SK-N-SH (cell line): ENCODE measurements around the gene RGL1. TPM values are rescaled to one million over a fixed set of nuclear protein-coding genes. Genes with fewer than 3 reads are reported as not detected.

ENCODE experiments used
- CTCF ChIA-PET: fragments of 300-600, 350-600 bp; formaldehyde crosslinking; extraction: SDS; loops from one replicate; lab custom pipeline; 2021; lab: Yijun Ruan, JAX
- POLR2A ChIA-PET: fragments of 350-600 bp; sonication (Branson Sonifier 250); formaldehyde crosslinking; extraction: SDS; loops from one replicate; lab custom pipeline; 2020; ENCODE audit warnings: antibody characterized with exemption, inconsistent platforms; lab: Yijun Ruan, JAX
- DNase-seq: peaks from one replicate; pipeline ENCODE4 v3.0.0; 2012
- H2AFZ ChIP-seq: fragments of 200-600 bp; sonication (generic); 2 replicates; pipeline ENCODE4 v1.8.1; 2016; ENCODE audit warnings: antibody characterized with exemption, mild to moderate bottlenecking, low read depth
- H3F3A ChIP-seq: fragments of 200-600 bp; sonication (generic); replicated peaks from 2 replicates; pipeline ENCODE3; 2016; ENCODE audit warnings: antibody characterized with exemption, mild to moderate bottlenecking; ENCODE audit not compliant: insufficient read depth
- H3K27ac ChIP-seq, 2 experiments: fragments of 200-500 bp in 1 of 2; fragments of 200-600 bp in 1 of 2; sonication (Bioruptor generic) in 1 of 2; sonication (generic), shearing (Covaris generic) in 1 of 2; 2 replicates each; pipeline versions ENCODE4 v1.5.1 to v1.6.1; 2014 to 2016; ENCODE audit warnings: low read depth in 2 of 2, inconsistent platforms in 1 of 2, low read length in 1 of 2, mild to moderate bottlenecking in 1 of 2, mixed read lengths in 1 of 2
- H3K27me3 ChIP-seq: fragments of 200-600 bp; sonication (generic), shearing (Covaris generic); 2 replicates; pipeline ENCODE4 v1.6.1; 2016; ENCODE audit warnings: mixed run types; ENCODE audit not compliant: insufficient read depth
- H3K36me3 ChIP-seq, 2 experiments: fragments of 200-500 bp in 1 of 2; fragments of 200-600 bp in 1 of 2; sonication (Bioruptor generic) in 1 of 2; sonication (generic) in 1 of 2; replicated peaks in 1 of 2; 2 replicates each; pipeline versions ENCODE3 to v1.5.1; 2014 to 2016; ENCODE audit warnings: low read length in 1 of 2, mild to moderate bottlenecking in 1 of 2; ENCODE audit not compliant: insufficient read depth in 2 of 2, control insufficient read depth in 1 of 2
- H3K4me1 ChIP-seq, 2 experiments: fragments of 200-500 bp in 1 of 2; fragments of 200-600 bp in 1 of 2; sonication (Bioruptor generic) in 1 of 2; sonication (generic), shearing (Covaris generic) in 1 of 2; 2 replicates each; pipeline versions ENCODE4 v1.5.1 to v1.6.1; 2014 to 2016; ENCODE audit warnings: low read depth in 1 of 2, low read length in 1 of 2, mixed run types in 1 of 2; ENCODE audit not compliant: insufficient read depth in 2 of 2, control insufficient read depth in 1 of 2
- H3K4me2 ChIP-seq: fragments of 200-600 bp; sonication (generic), shearing (Covaris generic); 2 replicates; pipeline ENCODE4 v1.6.1; 2017; ENCODE audit warnings: mixed run types
- H3K4me3 ChIP-seq, 2 experiments: fragments of 200-500 bp in 1 of 2; fragments of 200-600 bp in 1 of 2; sonication (Bioruptor generic) in 1 of 2; sonication (generic), shearing (Covaris generic) in 1 of 2; 2 replicates each; pipeline versions ENCODE4 v1.5.1 to v1.8.1; 2014 to 2016; ENCODE audit warnings: low read depth in 2 of 2, inconsistent platforms in 1 of 2, low read length in 1 of 2, mild to moderate bottlenecking in 1 of 2, mixed read lengths in 1 of 2, moderate library complexity in 1 of 2
- H3K79me2 ChIP-seq: fragments of 200-600 bp; sonication (generic); 2 replicates; pipeline ENCODE4 v1.8.1; 2017; ENCODE audit warnings: mild to moderate bottlenecking; ENCODE audit not compliant: insufficient read depth
- H3K9ac ChIP-seq: fragments of 200-600 bp; sonication (generic); 2 replicates; pipeline ENCODE4 v1.6.1; 2017; ENCODE audit warnings: mixed run types
- H3K9me2 ChIP-seq: fragments of 200-600 bp; sonication (generic); 2 replicates; pipeline ENCODE4 v1.6.1; 2017; ENCODE audit warnings: mixed run types
- H3K9me3 ChIP-seq: fragments of 200-600 bp; sonication (generic); 2 replicates; pipeline ENCODE4 v1.6.1; 2017; ENCODE audit warnings: mixed run types, mild to moderate bottlenecking, moderate library complexity
- H4K20me1 ChIP-seq: fragments of 200-600 bp; sonication (generic); 2 replicates; pipeline ENCODE4 v1.6.1; 2017; ENCODE audit warnings: mild to moderate bottlenecking, mixed run types; ENCODE audit not compliant: insufficient read depth
- CTCF ChIP-seq: fragments of 200-600 bp; sonication (generic); IDR thresholded peaks from 2 replicates; pipeline ENCODE4 v1.6.1; 2017; ENCODE audit warnings: antibody characterized with exemption, mild to moderate bottlenecking, moderate library complexity
- EP300 ChIP-seq, 2 experiments: IDR thresholded peaks; 2 replicates each; pipeline versions ENCODE4 v1.4.0 to v1.6.1; 2012; ENCODE audit warnings: borderline replicate concordance in 1 of 2, low read depth in 1 of 2, low read length in 1 of 2
- FOXJ3 ChIP-seq: sonication (generic); formaldehyde crosslinking; IDR thresholded peaks from 2 replicates; pipeline ENCODE4 v1.5.1; 2020; ENCODE audit warnings: mild to moderate bottlenecking, missing genetic modification reagents
- GABPA ChIP-seq: IDR thresholded peaks from 2 replicates; pipeline ENCODE4 v1.4.0; 2012; ENCODE audit warnings: low read depth, mild to moderate bottlenecking
- MAX ChIP-seq: IDR thresholded peaks from 2 replicates; pipeline ENCODE4 v1.4.0; 2012; ENCODE audit warnings: low read depth
- NRF1 ChIP-seq: IDR thresholded peaks from 2 replicates; pipeline ENCODE4 v1.6.1; 2012; ENCODE audit warnings: low read depth, mild to moderate bottlenecking, low read length
- POLR2AphosphoS5 ChIP-seq: IDR thresholded peaks from 2 replicates; pipeline ENCODE4 v1.6.1; 2012; ENCODE audit warnings: low read depth, low read length
- REST ChIP-seq: IDR thresholded peaks from 2 replicates; pipeline ENCODE4 v1.6.1; 2012; ENCODE audit warnings: mild to moderate bottlenecking, low read depth, low read length, moderate library complexity
- TAF1 ChIP-seq: IDR thresholded peaks from 2 replicates; pipeline ENCODE4 v1.6.1; 2012; ENCODE audit warnings: low read depth, mild to moderate bottlenecking, low read length, moderate library complexity, borderline replicate concordance
- TCF12 ChIP-seq: IDR thresholded peaks from 2 replicates; pipeline ENCODE4 v1.4.0; 2012
- TEAD4 ChIP-seq: IDR thresholded peaks from 2 replicates; pipeline ENCODE4 v1.4.0; 2012; ENCODE audit warnings: mild to moderate bottlenecking, borderline replicate concordance; ENCODE audit not compliant: insufficient read depth
- USF2 ChIP-seq: fragments of 150-350 bp; IDR thresholded peaks from 2 replicates; pipeline ENCODE4 v1.6.1; 2017; ENCODE audit warnings: antibody characterized with exemption, low read length, low read depth, borderline replicate concordance
- WGBS: methylation state at CpG from one replicate; pipeline ENCODE4 v1.1.6; 2017; ENCODE audit warnings: low lambda C conversion rate; 5-methylcytosine and 5-hydroxymethylcytosine counted together
- polyA plus RNA-seq, 3 experiments: library from polyadenylated mRNA; depleted of rRNA; stranded (reverse); fragments of >200 nt; gene quantifications; 2 replicates each; pipeline ENCODE4 v1.2.3, GENCODE V29; 2012

RGL1 gene
- polyA plus RNA-seq, 1 of the 3 experiments (the other 2 are of a cell fraction): 8.3 TPM

GRCh38 chr1:183824291-183824690, 19.4 kb downstream of the RGL1 start:
- Histone ChIP-seq H3F3A (peaks cover 20% of the 10 kb centered on the region), H3K9me2 (no peaks in the 10 kb centered on the region), H3K79me2 (0 out of 2 replicates have a peak, but pooled peaks cover 17% of the 10 kb centered on the region), H3K27me3 (no peaks in the 10 kb centered on the region), H3K27ac (peak overlapping the region in 1 of 2 experiments; percentile 5; a peak in 1 of 4 replicates), H4K20me1 (no peaks in the 10 kb centered on the region), H3K36me3 (peaks cover 0 to 3% of the 10 kb centered on the region in 2 experiments), H3K4me2 (no peak overlapping the region), H3K9me3 (no peaks in the 10 kb centered on the region), H2AFZ (no peak overlapping the region), H3K4me1 (peaks cover 17 to 19% of the 10 kb centered on the region in 2 experiments), H3K9ac (no peak overlapping the region), H3K4me3 (no peak overlapping the region)
- ChIA-PET POLR2A (no interaction called here), CTCF (interaction anchor here (1.3 kb wide), 1 partner anchor 92 kb away, joined by 3 read pairs; no protein-coding TSS in a partner anchor)
- TF ChIP-seq POLR2AphosphoS5 (no peak), CTCF (no peak), TCF12 (no peak), MAX (no peak), TAF1 (no peak), FOXJ3 (CRISPR knock-in tag) (no peak), EP300 (IDR thresholded peaks at IDR 0.05; ENCODE audit: borderline replicate concordance in 1 of 2, low read depth in 1 of 2, low read length in 1 of 2) (no peak), USF2 (no peak)
- WGBS: 93% methylated on average over 1 of the region's 1 CpG
- DNase-seq: no peak

- TF ChIP-seq REST (no peak), TEAD4 (no peak), NRF1 (no peak), GABPA (no peak)
- Histone ChIP-seq H3K4me2 (no peak overlapping the region), H3K9me3 (no peaks in the 10 kb centered on the region), H2AFZ (no peak overlapping the region), H3K27me3 (no peaks in the 10 kb centered on the region), H3K4me3 (no peak overlapping the region), H3K4me1 (peaks cover 10% of the 10 kb centered on the region in 2 experiments; a peak in 3 of 4 replicates), H4K20me1 (no peaks in the 10 kb centered on the region), H3K36me3 (peaks cover 0 to 3% of the 10 kb centered on the region in 2 experiments), H3K27ac (no peak overlapping the region), H3K9me2 (no peaks in the 10 kb centered on the region), H3F3A (peaks cover 3% of the 10 kb centered on the region), H3K79me2 (0 out of 2 replicates have a peak, but pooled peaks cover 17% of the 10 kb centered on the region), H3K9ac (no peak overlapping the region)
- CTCF ChIA-PET: interaction anchor here (1.2 to 1.3 kb wide), 2 partner anchors 10 to 88 kb away, joined by 3 to 6 read pairs; no protein-coding TSS in a partner anchor
- DNase-seq: no peak
- POLR2A ChIA-PET: no interaction called here
Observed at GRCh38 chr1:183827801-183828200, 22.9 kb downstream of the RGL1 start.
